ENCODE results near the gene XAB2.

The XAB2 gene

DNA sequence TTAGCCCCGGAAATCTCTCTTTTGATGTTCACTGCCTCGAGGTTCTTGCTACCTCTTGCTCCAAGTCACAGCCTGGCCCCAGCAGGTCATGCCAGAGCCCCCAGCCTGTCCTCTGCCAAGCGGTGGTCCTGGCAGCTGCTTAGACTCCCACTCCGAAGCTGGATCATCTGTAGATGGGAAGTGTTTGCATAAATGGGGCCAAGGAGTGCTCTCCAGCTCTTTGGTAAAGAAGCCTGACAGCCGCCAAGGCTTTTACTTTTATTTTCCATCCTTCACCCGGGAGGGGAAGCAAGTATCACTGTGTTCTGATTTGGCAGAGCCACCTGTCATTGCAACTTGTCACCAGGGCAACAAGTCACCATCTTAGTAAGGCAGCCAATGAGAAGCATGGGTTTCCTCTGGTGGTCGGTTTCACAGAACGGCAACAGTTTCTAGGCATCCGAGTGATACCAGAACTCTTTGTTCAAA, 28.9 kb upstream of the XAB2 start:
- H3K27ac ChIP-seq: no peak overlapping the region
- no peak for DNase-seq
- H3K4me3 ChIP-seq (ENCODE audit: low read depth, low read length): no peak overlapping the region
- in situ Hi-C loops (cut with HindIII; ENCODE audit: low pct_ligation_motif_present, low sequenced_read_pairs): no loop called here
- TF ChIP-seq CTCF (IDR thresholded peaks at IDR 0.05; ENCODE audit: low read depth, low read length, missing control alignments): no peak
- no peaks in the 10 kb centered on the region for H3K27me3 ChIP-seq (replicated peaks)
- H3K36me3 ChIP-seq (replicated peaks): no peaks in the 10 kb centered on the region

GRCh38 chr19:7657131-7657751, 27.9 kb upstream of the XAB2 start:
- no peak for TF ChIP-seq CTCF (IDR thresholded peaks at IDR 0.05; ENCODE audit: low read depth, low read length, missing control alignments)
- in situ Hi-C loops (cut with HindIII; ENCODE audit: low pct_ligation_motif_present, low sequenced_read_pairs): no loop called here
- no peak overlapping the region for H3K4me3 ChIP-seq (ENCODE audit: low read depth, low read length)
- H3K27ac ChIP-seq: no peak overlapping the region
- H3K36me3 ChIP-seq (replicated peaks): no peaks in the 10 kb centered on the region
- H3K27me3 ChIP-seq (replicated peaks): no peaks in the 10 kb centered on the region
- no peak for DNase-seq

GRCh38 chr19:7655581-7655980, 26.2 kb upstream of the XAB2 start:
- no peak overlapping the region for H3K27ac ChIP-seq
- TF ChIP-seq CTCF (IDR thresholded peaks at IDR 0.05; ENCODE audit: low read depth, low read length, missing control alignments): no peak
- no peak overlapping the region for H3K4me3 ChIP-seq (ENCODE audit: low read depth, low read length)
- in situ Hi-C loops (cut with HindIII; ENCODE audit: low pct_ligation_motif_present, low sequenced_read_pairs): no loop called here
- no peak for DNase-seq
- no peaks in the 10 kb centered on the region for H3K27me3 ChIP-seq (replicated peaks)
- H3K36me3 ChIP-seq (replicated peaks): no peaks in the 10 kb centered on the region

GRCh38 chr19:7654401-7654800, 25.1 kb upstream of the XAB2 start:
- no peak for DNase-seq
- no peak overlapping the region for H3K27ac ChIP-seq
- H3K27me3 ChIP-seq (replicated peaks): no peaks in the 10 kb centered on the region
- in situ Hi-C loops (cut with HindIII; ENCODE audit: low pct_ligation_motif_present, low sequenced_read_pairs): no loop called here
- H3K4me3 ChIP-seq (ENCODE audit: low read depth, low read length): no peak overlapping the region
- TF ChIP-seq CTCF (IDR thresholded peaks at IDR 0.05; ENCODE audit: low read depth, low read length, missing control alignments): no peak
- no peaks in the 10 kb centered on the region for H3K36me3 ChIP-seq (replicated peaks)

GRCh38 chr19:7652061-7652641, 22.8 kb upstream of the XAB2 start:
- Histone ChIP-seq H3K4me3 (ENCODE audit: low read depth, low read length) (peak overlapping the region; percentile 20), H3K27me3 (replicated peaks) (no peaks in the 10 kb centered on the region), H3K36me3 (replicated peaks) (no peaks in the 10 kb centered on the region), H3K27ac (no peak overlapping the region)
- peak; percentile 56 for DNase-seq
- peak; percentile 98 for TF ChIP-seq CTCF (IDR thresholded peaks at IDR 0.05; ENCODE audit: low read depth, low read length, missing control alignments)
- in situ Hi-C loops (cut with HindIII; ENCODE audit: low pct_ligation_motif_present, low sequenced_read_pairs): no loop called here

- TF ChIP-seq CTCF (IDR thresholded peaks at IDR 0.05; ENCODE audit: low read depth, low read length, missing control alignments): no peak
- H3K4me3 ChIP-seq (ENCODE audit: low read depth, low read length): no peak overlapping the region
- H3K36me3 ChIP-seq (replicated peaks): no peaks in the 10 kb centered on the region
- DNase-seq: no peak
- no peak overlapping the region for H3K27ac ChIP-seq
- no peaks in the 10 kb centered on the region for H3K27me3 ChIP-seq (replicated peaks)
- in situ Hi-C loops (cut with HindIII; ENCODE audit: low pct_ligation_motif_present, low sequenced_read_pairs): no loop called here
Observed at GRCh38 chr19:7650148-7650547, 20.8 kb upstream of the XAB2 start.

All from brain microvascular endothelial cell (primary cell).